ENCODE results near the gene FAM53A. TPM values are rescaled to one million over a fixed set of nuclear protein-coding genes. Genes with fewer than 3 reads are reported as not detected.

The FAM53A gene
- total and polyA plus RNA-seq, 2 donors (not counting 1 experiment from before 2014, with no cell fraction given), result 0.65 to 0.99 TPM

DNA sequence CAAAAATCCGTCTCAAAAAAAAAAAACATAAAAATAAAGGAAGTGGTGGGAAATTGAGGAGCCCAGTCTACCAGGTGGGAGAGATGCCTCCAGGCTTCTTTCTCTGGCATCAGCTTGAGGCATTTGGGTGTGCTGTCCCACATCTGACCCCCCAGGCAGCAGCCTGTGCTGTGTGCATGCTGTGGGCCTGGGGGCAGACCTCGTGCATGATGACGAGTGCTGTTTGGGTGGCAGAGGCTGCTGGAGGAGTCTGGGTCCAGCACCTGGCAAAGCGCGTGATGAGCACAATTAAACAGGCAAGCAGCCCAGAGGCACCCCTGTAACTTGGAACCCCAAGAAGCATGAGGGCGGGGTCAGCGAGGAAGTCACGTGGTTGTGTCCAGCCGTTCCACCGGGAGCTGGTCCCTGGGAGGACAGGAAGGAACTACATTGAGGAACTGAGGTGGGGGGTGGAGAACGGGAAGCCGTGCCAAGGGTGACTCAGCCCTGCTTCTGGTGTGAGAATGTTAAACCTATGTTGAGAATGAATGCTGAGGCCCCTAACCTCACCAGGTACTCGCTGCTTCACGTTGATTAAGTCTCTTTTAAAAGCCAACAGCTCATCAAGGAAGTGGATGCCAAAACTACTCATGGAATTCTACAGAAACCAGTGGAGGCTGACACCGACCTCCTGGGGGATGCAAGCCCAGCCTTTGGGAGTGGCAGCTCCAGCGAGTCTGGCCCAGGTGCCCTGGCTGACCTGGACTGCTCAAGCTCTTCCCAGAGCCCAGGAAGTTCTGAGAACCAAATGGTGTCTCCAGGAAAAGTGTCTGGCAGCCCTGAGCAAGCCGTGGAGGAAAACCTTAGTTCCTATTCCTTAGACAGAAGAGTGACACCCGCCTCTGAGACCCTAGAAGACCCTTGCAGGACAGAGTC lies 43.3 kb upstream of the FAM53A start:
- DNase-seq (ENCODE audit: low read depth in 2 of 2), result peak; percentile 64 to 88
- H3K4me2 ChIP-seq (ENCODE audit: extremely low read depth, insufficient read depth, low read length), result no peak overlapping the region
- no peak overlapping the region for H3K27ac ChIP-seq (ENCODE audit: insufficient read depth, low read length)

GRCh38 chr4:1726146-1726934 lies 42.2 kb upstream of the FAM53A start:
- Histone ChIP-seq H3K4me3 (replicated peaks in 1 of 4; ENCODE audit: control extremely low read depth in 1 of 4, insufficient read depth in 1 of 4, low read depth in 3 of 4, low read length in 4 of 4) (no peak overlapping the region), H4K20me1 (ENCODE audit: control insufficient read depth, extremely low read depth, insufficient read depth, low read length) (no peaks in the 10 kb centered on the region), H3K36me3 (ENCODE audit: control insufficient read depth, insufficient read depth, low read length) (peaks cover 33% of the 10 kb centered on the region), H3K4me2 (ENCODE audit: extremely low read depth, insufficient read depth, low read length) (no peak overlapping the region), H3K4me1 (ENCODE audit: control insufficient read depth, extremely low read depth, insufficient read depth, low read length) (peaks cover 16% of the 10 kb centered on the region), H3K27me3 (ENCODE audit: control insufficient read depth, insufficient read depth, low read length) (no peaks in the 10 kb centered on the region), H2AFZ (ENCODE audit: low read length) (no peak overlapping the region), H3K27ac (ENCODE audit: insufficient read depth, low read length) (no peak overlapping the region), H3K9ac (ENCODE audit: insufficient read depth, low read length) (no peak overlapping the region), H3K9me3 (ENCODE audit: control insufficient read depth, insufficient read depth, low read depth, low read length) (no peaks in the 10 kb centered on the region), H3K79me2 (ENCODE audit: control insufficient read depth, insufficient read depth, low read length) (peaks cover 75% of the 10 kb centered on the region)
- DNase-seq (ENCODE audit: low read depth in 2 of 2), result peak; percentile 61 to 83
- TF ChIP-seq EZH2 (IDR thresholded peaks at IDR 0.05; ENCODE audit: low read length, missing control alignments), result no peak
- TF ChIP-seq, protein P1, sequence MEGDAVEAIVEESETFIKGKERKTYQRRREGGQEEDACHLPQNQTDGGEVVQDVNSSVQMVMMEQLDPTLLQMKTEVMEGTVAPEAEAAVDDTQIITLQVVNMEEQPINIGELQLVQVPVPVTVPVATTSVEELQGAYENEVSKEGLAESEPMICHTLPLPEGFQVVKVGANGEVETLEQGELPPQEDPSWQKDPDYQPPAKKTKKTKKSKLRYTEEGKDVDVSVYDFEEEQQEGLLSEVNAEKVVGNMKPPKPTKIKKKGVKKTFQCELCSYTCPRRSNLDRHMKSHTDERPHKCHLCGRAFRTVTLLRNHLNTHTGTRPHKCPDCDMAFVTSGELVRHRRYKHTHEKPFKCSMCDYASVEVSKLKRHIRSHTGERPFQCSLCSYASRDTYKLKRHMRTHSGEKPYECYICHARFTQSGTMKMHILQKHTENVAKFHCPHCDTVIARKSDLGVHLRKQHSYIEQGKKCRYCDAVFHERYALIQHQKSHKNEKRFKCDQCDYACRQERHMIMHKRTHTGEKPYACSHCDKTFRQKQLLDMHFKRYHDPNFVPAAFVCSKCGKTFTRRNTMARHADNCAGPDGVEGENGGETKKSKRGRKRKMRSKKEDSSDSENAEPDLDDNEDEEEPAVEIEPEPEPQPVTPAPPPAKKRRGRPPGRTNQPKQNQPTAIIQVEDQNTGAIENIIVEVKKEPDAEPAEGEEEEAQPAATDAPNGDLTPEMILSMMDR (conservative IDR thresholded peaks at IDR 0.05 in 1 of 2, IDR thresholded peaks at IDR 0.05 in 1 of 2; ENCODE audit: low read depth in 1 of 2, low read length in 2 of 2), result peak; percentile 96 to 99

More for the DNA sequence above, 43.3 kb upstream of the FAM53A start:
- Histone ChIP-seq H4K20me1 (ENCODE audit: control insufficient read depth, extremely low read depth, insufficient read depth, low read length) (no peaks in the 10 kb centered on the region), H3K36me3 (ENCODE audit: control insufficient read depth, insufficient read depth, low read length) (peaks cover 34% of the 10 kb centered on the region), H3K4me3 (replicated peaks in 1 of 4; ENCODE audit: control extremely low read depth in 1 of 4, insufficient read depth in 1 of 4, low read depth in 3 of 4, low read length in 4 of 4) (no peak overlapping the region), H3K9ac (ENCODE audit: insufficient read depth, low read length) (no peak overlapping the region), H3K79me2 (ENCODE audit: control insufficient read depth, insufficient read depth, low read length) (peaks cover 68% of the 10 kb centered on the region), H2AFZ (ENCODE audit: low read length) (no peak overlapping the region), H3K27me3 (ENCODE audit: control insufficient read depth, insufficient read depth, low read length) (no peaks in the 10 kb centered on the region), H3K9me3 (ENCODE audit: control insufficient read depth, insufficient read depth, low read depth, low read length) (no peaks in the 10 kb centered on the region), H3K4me1 (ENCODE audit: control insufficient read depth, extremely low read depth, insufficient read depth, low read length) (peaks cover 13% of the 10 kb centered on the region)
- TF ChIP-seq, protein P1 (conservative IDR thresholded peaks at IDR 0.05 in 1 of 2, IDR thresholded peaks at IDR 0.05 in 1 of 2; ENCODE audit: low read depth in 1 of 2, low read length in 2 of 2), result no peak
- no peak for TF ChIP-seq EZH2 (IDR thresholded peaks at IDR 0.05; ENCODE audit: low read length, missing control alignments)

GRCh38 chr4:1725521-1725920 lies 41.4 kb upstream of the FAM53A start:
- no peaks in the 10 kb centered on the region for H3K9me3 ChIP-seq (ENCODE audit: control insufficient read depth, insufficient read depth, low read depth, low read length)
- peaks cover 72% of the 10 kb centered on the region for H3K79me2 ChIP-seq (ENCODE audit: control insufficient read depth, insufficient read depth, low read length)
- no peak overlapping the region for H3K4me3 ChIP-seq (replicated peaks in 1 of 4; ENCODE audit: control extremely low read depth in 1 of 4, insufficient read depth in 1 of 4, low read depth in 3 of 4, low read length in 4 of 4)
- TF ChIP-seq, protein P1 (conservative IDR thresholded peaks at IDR 0.05 in 1 of 2, IDR thresholded peaks at IDR 0.05 in 1 of 2; ENCODE audit: low read depth in 1 of 2, low read length in 2 of 2), result no peak
- TF ChIP-seq EZH2 (IDR thresholded peaks at IDR 0.05; ENCODE audit: low read length, missing control alignments), result no peak
- peaks cover 16% of the 10 kb centered on the region for H3K4me1 ChIP-seq (ENCODE audit: control insufficient read depth, extremely low read depth, insufficient read depth, low read length)
- peaks cover 25% of the 10 kb centered on the region for H3K36me3 ChIP-seq (ENCODE audit: control insufficient read depth, insufficient read depth, low read length)
- H2AFZ ChIP-seq (ENCODE audit: low read length), result no peak overlapping the region
- no peak for DNase-seq (ENCODE audit: low read depth in 2 of 2)
- H3K4me2 ChIP-seq (ENCODE audit: extremely low read depth, insufficient read depth, low read length), result no peak overlapping the region
- H3K27ac ChIP-seq (ENCODE audit: insufficient read depth, low read length), result no peak overlapping the region
- no peaks in the 10 kb centered on the region for H4K20me1 ChIP-seq (ENCODE audit: control insufficient read depth, extremely low read depth, insufficient read depth, low read length)
- H3K27me3 ChIP-seq (ENCODE audit: control insufficient read depth, insufficient read depth, low read length), result no peaks in the 10 kb centered on the region
- no peak overlapping the region for H3K9ac ChIP-seq (ENCODE audit: insufficient read depth, low read length)

Measured in fibroblast of lung (primary cell).